Lower leg skin (tissue), 4 donors: Measurements from ENCODE around the gene NOCT. TPM values are rescaled to one million over a fixed set of nuclear protein-coding genes. Genes with fewer than 3 reads are reported as not detected.
"Not testable (repeated sequence)": the region's sequence is repeated elsewhere in the genome, so short reads cannot be mapped to it uniquely, and the experiment has no call there.

Experiments used
- DNase-seq, 2 donors: peaks; one replicate each; pipeline ENCODE4 v3.0.0-alpha.2; 2019; ENCODE audit warnings: low spot score in 2 of 2
- H3K4me3 ChIP-seq: fragments of 200-600 bp; sonication (generic); 2 replicates; pipeline ENCODE4 v1.5.1; 2017; ENCODE audit warnings: mild to moderate bottlenecking, low read depth; ENCODE audit not compliant: poor library complexity, severe bottlenecking
- CTCF ChIP-seq, 3 donors: fragments of 450-650 bp; IDR thresholded peaks; one replicate each; pipeline ENCODE4 v1.5.1; 2016; ENCODE audit warnings: antibody characterized with exemption in 3 of 3, mild to moderate bottlenecking in 3 of 3, moderate library complexity in 2 of 3
- POLR2A ChIP-seq, 2 donors: fragments of 450-650 bp; IDR thresholded peaks; one replicate each; pipeline ENCODE4 v1.6.1; 2016 to 2017; ENCODE audit warnings: antibody characterized with exemption in 2 of 2, mild to moderate bottlenecking in 1 of 2, moderate library complexity in 1 of 2
- WGBS, 2 donors: methylation state at CpG; one replicate each; pipeline ENCODE4 v1.1.5; 2018; 5-methylcytosine and 5-hydroxymethylcytosine counted together
- intact Hi-C: fragments of 100-400 bp; cut with DNase I; formaldehyde crosslinking; loops from one replicate; pipeline ENCODE4 v1.15.0; 2023; ENCODE audit warnings: low total_unique reads
- total RNA-seq, 4 donors: library from RNA; depleted of rRNA; stranded (reverse); fragments of >200 nt; gene quantifications; one replicate each; pipeline ENCODE4 v1.1.0, GENCODE V29; 2016

Gene NOCT
- total RNA-seq, 4 donors from 2014 or later = 4.0 to 10.5 (median 7.4) TPM

DNA sequence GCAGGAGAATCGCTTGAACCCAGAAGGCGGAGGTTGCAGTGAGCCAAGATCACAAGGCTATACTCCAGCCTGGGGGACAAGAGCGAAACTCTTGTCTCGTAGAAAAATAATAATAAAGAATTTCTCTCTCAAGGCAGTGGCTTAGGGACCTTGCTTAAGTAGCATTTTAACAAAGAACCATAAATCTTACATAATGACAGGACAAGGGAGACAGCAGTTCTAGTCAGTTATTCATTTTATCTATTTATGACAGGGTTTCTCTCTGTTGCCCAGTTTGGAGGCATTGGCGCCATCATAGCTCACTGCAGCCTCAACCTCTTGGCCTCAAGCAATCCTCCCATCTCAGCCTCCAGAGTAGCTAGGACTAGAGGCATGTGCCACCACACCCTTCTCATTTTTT is 31.9 kb upstream of the NOCT start:
- intact Hi-C loops = no loop called here
- TF ChIP-seq POLR2A (IDR thresholded peaks at IDR 0.05) (no peak), CTCF (IDR thresholded peaks at IDR 0.05) (no peak)
- no peak for DNase-seq
- 96% methylated on average over 5 of the region's 5 CpGs for WGBS, 2 donors
- no peak overlapping the region for H3K4me3 ChIP-seq

DNA sequence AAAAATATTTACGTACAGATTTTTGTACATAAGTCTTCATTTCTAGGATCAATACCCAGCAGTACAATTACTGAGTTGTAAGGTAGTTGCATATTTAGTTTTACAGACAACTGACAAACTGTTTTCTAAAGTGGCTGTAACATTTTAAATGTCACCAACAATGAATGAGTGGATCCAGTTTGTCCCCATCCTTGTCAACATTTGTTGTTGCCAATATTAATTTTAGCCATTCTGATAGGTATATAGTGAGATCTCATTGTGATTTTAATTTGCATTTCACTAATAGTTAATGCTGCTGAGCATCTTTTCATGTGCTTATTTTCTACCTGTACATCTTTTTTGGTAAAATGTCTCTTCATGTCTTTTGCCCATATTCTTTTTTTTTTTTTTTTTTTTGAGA is 30.9 kb upstream of the NOCT start:
- TF ChIP-seq CTCF (IDR thresholded peaks at IDR 0.05) = no peak
- TF ChIP-seq POLR2A (IDR thresholded peaks at IDR 0.05) = no peak
- no peak overlapping the region for H3K4me3 ChIP-seq
- intact Hi-C loops = no loop called here
- 97 to 98% methylated on average over 1 of the region's 1 CpG for WGBS, 2 donors
- DNase-seq = no peak

DNA sequence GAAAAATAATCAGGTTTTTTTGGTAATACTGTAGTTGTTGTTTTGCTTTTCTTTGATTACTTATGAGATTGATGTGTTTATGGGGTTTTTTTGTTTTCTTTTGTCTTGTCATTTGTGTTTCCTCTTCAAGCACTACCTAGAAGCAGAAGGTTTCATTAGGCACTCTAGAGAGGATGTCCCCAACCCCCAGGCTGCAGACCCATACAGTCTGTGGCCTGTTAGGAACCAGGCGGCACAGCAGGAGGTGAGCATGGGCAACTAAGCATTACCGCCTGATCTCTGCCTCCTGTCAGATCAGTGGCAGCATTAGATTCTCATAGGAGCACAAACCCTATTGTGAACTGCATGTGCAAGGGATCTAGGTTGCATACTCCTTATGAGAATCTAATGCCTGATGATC is 22.9 kb upstream of the NOCT start:
- DNase-seq = no peak
- no peak overlapping the region for H3K4me3 ChIP-seq
- TF ChIP-seq CTCF (IDR thresholded peaks at IDR 0.05) (no peak), POLR2A (IDR thresholded peaks at IDR 0.05) (no peak)
- WGBS, 2 donors = 93 to 100% methylated on average over 2 of the region's 2 CpGs
- intact Hi-C loops = no loop called here

- peak in 1 of 2 donors; percentile 74 for DNase-seq
- intact Hi-C loops = no loop called here
- TF ChIP-seq POLR2A (IDR thresholded peaks at IDR 0.05) = no peak
- WGBS, 2 donors = 43 to 45% methylated on average over 6 of the region's 6 CpGs
- H3K4me3 ChIP-seq = no peak overlapping the region
Measured at GRCh38 chr4:138996090-138996489, 19.5 kb upstream of the NOCT start.

DNA sequence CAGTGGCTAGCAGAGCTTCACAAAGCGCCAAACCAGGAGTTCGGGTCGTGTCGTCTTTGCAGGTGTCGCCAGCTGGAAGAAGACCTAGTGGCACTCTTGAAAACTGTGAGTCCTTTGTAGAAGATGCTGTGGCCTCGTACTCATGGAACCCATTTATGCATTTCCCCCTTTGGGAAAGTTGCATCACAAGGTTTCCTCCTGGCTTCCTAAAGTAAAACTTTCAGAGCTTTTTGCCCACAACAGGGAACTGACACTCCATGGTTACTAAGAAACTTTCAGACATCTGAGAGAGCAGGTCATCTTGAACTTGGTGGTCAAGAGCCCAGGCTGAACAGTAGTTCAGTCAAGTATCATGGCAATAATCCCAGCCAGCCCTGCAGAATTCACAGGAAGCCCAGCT is 15.9 kb upstream of the NOCT start:
- TF ChIP-seq CTCF (IDR thresholded peaks at IDR 0.05) (no peak), POLR2A (IDR thresholded peaks at IDR 0.05) (no peak)
- 89 to 93% methylated on average over 6 of the region's 6 CpGs for WGBS, 2 donors
- intact Hi-C loops = no loop called here

GRCh38 chr4:139000134-139000533 is 15.4 kb upstream of the NOCT start:
- 97 to 99% methylated on average over 5 of the region's 5 CpGs for WGBS, 2 donors
- DNase-seq, intact Hi-C loops, H3K4me3 ChIP-seq: not testable (repeated sequence)

More for the DNA sequence above, 15.9 kb upstream of the NOCT start:
- H3K4me3 ChIP-seq = no peak overlapping the region
- DNase-seq = no peak

DNA sequence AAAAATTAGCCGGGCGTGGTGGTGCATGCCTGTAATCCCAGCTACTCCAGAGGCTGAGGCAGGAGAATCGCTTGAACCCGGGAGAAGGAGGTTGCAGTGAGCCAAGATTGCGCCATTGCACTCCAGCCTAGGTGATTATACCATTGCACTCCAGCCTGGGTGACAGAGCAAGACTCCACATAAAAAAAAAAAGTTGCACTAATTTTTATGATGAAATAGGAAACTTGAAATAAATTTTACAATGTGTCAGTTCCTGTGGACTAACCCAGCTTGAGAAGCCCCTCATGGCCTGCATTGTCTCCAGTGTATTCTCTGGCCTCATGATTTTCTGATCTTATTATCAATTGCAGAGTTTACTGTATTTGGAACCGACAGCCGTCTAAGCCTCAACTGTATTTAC is 14.2 kb upstream of the NOCT start:
- intact Hi-C loops, DNase-seq, H3K4me3 ChIP-seq: not testable (repeated sequence)
- WGBS, 2 donors = 92% methylated on average over 7 of the region's 7 CpGs

DNA sequence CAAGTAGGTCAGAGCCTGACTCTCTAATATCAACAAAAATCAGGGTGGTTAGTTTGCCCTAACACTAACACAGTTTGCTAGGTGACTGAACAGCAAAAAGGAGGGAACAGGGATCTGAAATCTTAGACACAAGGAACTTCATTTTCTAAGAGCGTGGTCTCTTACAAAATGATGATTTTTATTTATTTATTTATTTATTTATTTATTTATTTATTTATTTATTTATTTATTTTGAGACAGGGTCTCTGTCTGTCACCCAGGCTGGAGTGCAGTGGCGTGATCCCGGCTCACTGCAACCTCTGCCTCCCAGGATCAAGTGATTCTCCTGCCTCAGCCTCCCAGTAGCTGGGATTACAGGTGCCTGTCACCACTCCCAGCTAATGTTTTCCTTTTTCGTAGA is 11.9 kb upstream of the NOCT start:
- intact Hi-C loops, H3K4me3 ChIP-seq, DNase-seq: not testable (repeated sequence)
- 92 to 97% methylated on average over 4 of the region's 4 CpGs for WGBS, 2 donors
